IPS DF 6.9 (cell line): ENCODE results near the gene ZNF469.
"Not testable (repeated sequence)": the region's sequence is repeated elsewhere in the genome, so short reads cannot be mapped to it uniquely, and the experiment has no call there.

Source experiments
- DNase-seq: peaks from one replicate; pipeline ENCODE4 v3.0.0-alpha.2; 2013; ENCODE audit warnings: low read depth, low spot score
- H3K27ac ChIP-seq: one replicate; pipeline ENCODE4 v1.5.1; 2013; ENCODE audit warnings: low read length, control low read depth
- H3K27me3 ChIP-seq: 2 replicates; pipeline ENCODE4 v1.6.1; 2013; ENCODE audit warnings: mild to moderate bottlenecking, low read length; ENCODE audit not compliant: control insufficient read depth, insufficient read depth
- H3K36me3 ChIP-seq: 2 replicates; pipeline ENCODE4 v1.6.1; 2013; ENCODE audit warnings: low read length; ENCODE audit not compliant: control insufficient read depth, insufficient read depth
- H3K4me1 ChIP-seq: 2 replicates; pipeline ENCODE4 v1.6.1; 2013; ENCODE audit warnings: low read length; ENCODE audit not compliant: control insufficient read depth, insufficient read depth
- H3K4me3 ChIP-seq: 2 replicates; pipeline ENCODE4 v1.5.1; 2013; ENCODE audit warnings: mild to moderate bottlenecking, low read length
- H3K9me3 ChIP-seq: 2 replicates; pipeline ENCODE4 v1.6.1; 2013; ENCODE audit warnings: low read length, inconsistent platforms; ENCODE audit not compliant: control insufficient read depth, insufficient read depth
- WGBS: extraction: QIAGEN DNeasy Blood & Tissue Kit; methylation state at CpG from one replicate; pipeline ENCODE4 v1.1.7; 2013; ENCODE audit warnings: mixed read lengths, missing lambda C conversion rate; ENCODE audit not compliant: insufficient read length, insufficient coverage; 5-methylcytosine and 5-hydroxymethylcytosine counted together

Gene ZNF469

DNA sequence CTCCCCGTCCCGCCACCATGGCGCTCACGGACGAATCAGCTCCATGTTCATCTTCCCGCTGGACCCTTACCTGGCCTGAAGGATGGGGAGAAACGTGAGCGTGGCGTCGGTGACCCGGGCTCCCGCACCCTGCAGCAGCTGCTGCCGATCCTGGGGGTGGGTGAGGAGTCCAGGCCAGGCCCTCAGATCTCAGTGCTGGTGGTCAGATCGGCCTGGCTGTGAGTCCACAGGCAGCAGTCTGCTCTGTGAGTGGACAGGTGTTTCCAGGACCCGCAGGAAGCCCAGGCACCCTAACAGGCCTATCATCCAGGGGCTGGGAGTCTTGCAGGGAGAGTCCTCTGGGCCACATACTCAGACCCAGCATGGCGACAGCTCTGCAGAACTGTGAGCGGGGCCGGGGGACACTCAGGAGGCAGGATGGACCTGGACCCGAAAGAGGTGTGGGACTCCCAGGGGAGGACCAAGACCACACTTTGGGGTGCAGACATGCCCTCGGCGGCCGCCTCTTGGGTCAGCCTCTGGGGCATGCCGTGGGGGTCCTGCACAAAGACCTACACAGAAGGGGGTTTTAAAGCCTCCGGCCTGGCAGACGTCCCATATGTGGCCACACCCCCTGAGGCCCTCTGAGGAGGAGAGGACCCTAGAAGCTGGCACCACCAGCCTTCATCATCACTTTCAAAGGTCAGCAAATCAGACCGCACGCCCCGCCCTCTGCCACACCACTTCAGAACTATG lies 27.2 kb upstream of the ZNF469 start:
- H3K27ac ChIP-seq = no peak overlapping the region
- no peaks in the 10 kb centered on the region for H3K4me1 ChIP-seq
- no peak overlapping the region for H3K4me3 ChIP-seq
- H3K27me3 ChIP-seq = no peaks in the 10 kb centered on the region
- no CpG with 5 or more reads among the region's 28 CpGs for whole genome bisulfite sequencing
- no peak for DNase-seq
- H3K9me3 ChIP-seq = no peaks in the 10 kb centered on the region
- H3K36me3 ChIP-seq = no peaks in the 10 kb centered on the region

DNA sequence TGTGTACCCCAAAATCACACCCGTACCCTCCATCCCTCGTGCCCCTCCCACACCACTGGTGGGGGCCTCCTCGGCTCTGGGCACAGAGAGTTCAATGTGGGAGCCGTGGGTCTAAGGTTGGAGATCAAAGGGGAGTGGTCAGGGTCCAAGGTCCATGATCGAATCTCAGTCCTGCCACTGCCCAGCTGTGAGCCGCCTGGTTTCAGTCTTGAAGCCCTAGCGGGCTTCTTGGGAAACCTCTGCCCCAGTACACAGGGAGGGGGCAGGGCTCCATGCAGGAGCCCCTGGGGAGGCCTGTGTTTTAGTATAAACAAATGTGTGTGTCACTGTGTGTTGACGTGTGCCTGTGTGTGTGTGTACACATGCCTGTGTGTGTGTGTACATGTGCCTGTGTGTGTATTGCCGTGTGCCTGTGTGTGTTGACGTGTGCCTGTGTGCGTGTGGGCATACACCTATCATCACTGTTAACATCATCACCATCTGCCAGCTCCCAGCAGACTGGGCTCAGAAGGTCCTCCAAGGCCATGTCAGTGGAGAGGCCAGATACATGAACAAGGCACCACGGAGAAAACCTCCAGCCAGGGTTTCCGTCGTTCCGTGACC lies 26.5 kb upstream of the ZNF469 start:
- no peaks in the 10 kb centered on the region for H3K36me3 ChIP-seq
- H3K27ac ChIP-seq = no peak overlapping the region
- H3K9me3 ChIP-seq = no peaks in the 10 kb centered on the region
- H3K4me1 ChIP-seq = no peaks in the 10 kb centered on the region
- WGBS = no CpG with 5 or more reads among the region's 15 CpGs
- no peak for DNase-seq
- no peaks in the 10 kb centered on the region for H3K27me3 ChIP-seq
- no peak overlapping the region for H3K4me3 ChIP-seq

DNA sequence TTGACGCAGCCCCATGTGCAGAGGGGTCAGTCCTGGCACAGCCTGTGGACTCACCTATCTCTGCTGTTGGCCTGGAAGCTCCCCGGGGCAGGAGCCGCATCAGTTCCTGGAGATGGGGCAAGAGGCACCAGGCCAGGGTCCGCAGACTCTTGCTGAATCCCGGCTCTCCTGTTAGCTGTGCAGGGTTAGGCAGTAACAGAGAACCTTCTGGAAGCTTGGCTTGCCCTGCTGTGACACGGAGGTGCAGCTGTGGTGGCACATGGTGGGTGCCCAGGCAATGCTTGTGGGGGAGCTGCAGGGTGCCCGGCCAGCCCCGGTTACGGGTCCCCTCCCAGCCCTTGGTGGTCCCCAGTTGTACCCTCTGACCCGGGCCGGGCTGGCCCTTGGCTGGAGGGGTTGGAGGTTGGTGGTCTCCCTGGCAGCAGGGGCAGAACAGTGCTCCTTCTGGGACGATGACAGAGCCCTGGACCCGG lies 26.0 kb upstream of the ZNF469 start:
- no CpG with 5 or more reads among the region's 13 CpGs for WGBS
- Histone ChIP-seq H3K4me1 (no peaks in the 10 kb centered on the region), H3K36me3 (no peaks in the 10 kb centered on the region), H3K4me3 (no peak overlapping the region), H3K27me3 (no peaks in the 10 kb centered on the region), H3K27ac (no peak overlapping the region), H3K9me3 (no peaks in the 10 kb centered on the region)
- no peak for DNase-seq

DNA sequence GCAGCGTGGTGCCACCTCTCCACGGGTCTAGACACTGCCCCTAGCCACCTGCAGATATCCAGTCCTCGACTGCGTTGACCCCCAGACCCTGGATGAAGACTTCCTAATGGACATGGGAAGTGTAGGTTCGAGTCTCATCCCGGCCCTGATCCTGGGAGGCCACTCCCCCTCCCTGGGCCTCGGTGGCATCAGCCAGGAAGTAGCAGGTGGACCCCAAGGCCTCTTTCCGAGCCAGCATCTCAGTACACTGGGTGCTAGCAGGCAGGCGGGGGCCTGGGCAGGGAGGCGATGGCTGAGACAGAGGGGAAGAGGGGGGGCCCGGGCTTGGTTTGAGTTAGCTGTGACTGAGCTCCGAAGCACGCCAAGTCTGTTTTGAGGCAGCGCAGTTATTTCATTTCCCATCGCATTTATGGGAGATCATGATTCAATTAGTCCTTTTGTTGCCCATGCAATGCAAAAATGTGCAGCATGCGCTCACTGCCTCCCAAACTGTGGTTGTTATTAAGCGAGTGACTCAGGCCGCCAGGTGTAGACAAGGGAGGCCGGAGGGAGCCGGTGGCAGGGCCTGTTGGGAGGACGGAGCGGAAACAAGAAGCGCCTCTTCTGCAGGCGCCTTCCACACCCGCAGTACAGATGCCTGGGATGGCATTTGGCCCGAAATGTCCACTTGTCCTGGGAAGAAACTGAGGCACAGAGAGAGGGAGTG lies 25.3 kb upstream of the ZNF469 start:
- DNase-seq = no peak
- WGBS = no CpG with 5 or more reads among the region's 26 CpGs
- Histone ChIP-seq H3K27me3 (no peaks in the 10 kb centered on the region), H3K4me1 (no peaks in the 10 kb centered on the region), H3K4me3 (no peak overlapping the region), H3K9me3 (no peaks in the 10 kb centered on the region), H3K27ac (no peak overlapping the region), H3K36me3 (no peaks in the 10 kb centered on the region)

DNA sequence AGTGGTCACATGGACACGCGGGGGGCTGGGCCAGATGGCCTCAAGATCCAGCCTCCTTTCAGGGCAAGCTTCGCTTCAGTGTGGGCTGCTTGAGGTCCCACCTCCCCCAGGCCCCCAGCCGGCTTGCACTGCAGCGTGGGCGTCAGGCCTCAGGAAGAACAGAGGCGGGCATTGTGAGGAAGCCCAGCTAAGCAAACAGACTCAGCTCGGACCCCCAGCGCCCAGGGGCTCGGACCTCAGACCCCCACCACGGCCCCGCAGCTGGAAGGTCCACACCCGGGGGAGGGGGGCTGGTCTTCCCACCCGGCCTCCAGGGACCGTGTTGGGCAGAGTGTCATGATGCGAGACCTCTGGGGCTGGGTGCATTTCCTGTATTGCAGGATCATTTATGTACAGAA lies 24.7 kb upstream of the ZNF469 start:
- whole genome bisulfite sequencing = no CpG with 5 or more reads among the region's 16 CpGs

DNA sequence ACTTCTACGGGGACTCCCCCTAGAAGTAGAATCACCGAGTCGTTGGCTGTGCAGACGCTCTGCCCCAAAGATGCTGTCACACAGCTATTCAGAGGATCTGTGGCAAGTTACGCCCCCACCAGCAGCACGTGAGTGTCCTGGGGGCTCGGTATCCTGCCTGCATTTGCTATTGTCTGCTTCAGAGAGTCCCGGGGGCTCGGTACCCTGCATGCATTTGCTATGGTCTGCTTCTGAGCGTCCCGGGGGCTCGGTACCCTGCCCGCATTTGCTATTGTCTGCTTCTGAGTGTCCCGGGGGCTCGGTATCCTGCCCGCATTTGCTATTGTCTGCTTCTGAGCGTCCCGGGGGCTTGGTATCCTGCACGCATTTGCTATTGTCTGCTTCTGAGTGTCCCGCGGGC lies 23.8 kb upstream of the ZNF469 start:
- no peaks in the 10 kb centered on the region for H3K27me3 ChIP-seq
- H3K9me3 ChIP-seq = no peaks in the 10 kb centered on the region
- no CpG with 5 or more reads among the region's 21 CpGs for WGBS
- DNase-seq = no peak
- no peak overlapping the region for H3K27ac ChIP-seq
- no peaks in the 10 kb centered on the region for H3K36me3 ChIP-seq
- no peaks in the 10 kb centered on the region for H3K4me1 ChIP-seq
- H3K4me3 ChIP-seq = no peak overlapping the region

More for the DNA sequence above, 24.7 kb upstream of the ZNF469 start:
- no peaks in the 10 kb centered on the region for H3K27me3 ChIP-seq
- H3K27ac ChIP-seq = no peak overlapping the region
- no peak for DNase-seq
- no peaks in the 10 kb centered on the region for H3K4me1 ChIP-seq
- H3K36me3 ChIP-seq = no peaks in the 10 kb centered on the region
- H3K9me3 ChIP-seq = no peaks in the 10 kb centered on the region
- no peak overlapping the region for H3K4me3 ChIP-seq

DNA sequence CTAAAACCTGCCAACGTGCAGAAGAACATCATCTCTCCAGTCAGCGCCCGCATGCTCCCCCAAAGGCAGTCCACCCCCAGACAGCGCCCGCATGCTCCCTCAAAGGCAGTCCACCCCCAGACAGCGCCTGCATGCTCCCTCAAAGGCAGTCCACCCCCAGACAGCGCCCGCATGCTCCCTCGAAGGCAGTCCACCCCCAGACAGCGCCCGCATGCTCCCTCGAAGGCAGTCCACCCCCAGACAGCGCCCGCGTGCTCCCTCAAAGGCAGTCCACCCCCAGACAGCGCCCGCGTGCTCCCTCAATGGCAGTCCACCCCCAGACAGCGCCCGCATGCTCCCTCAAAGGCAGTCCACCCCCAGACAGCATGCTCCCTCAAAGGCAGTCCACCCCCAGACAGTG lies 22.4 kb upstream of the ZNF469 start:
- H3K4me3 ChIP-seq, H3K36me3 ChIP-seq, H3K9me3 ChIP-seq, H3K27me3 ChIP-seq, DNase-seq, H3K27ac ChIP-seq, H3K4me1 ChIP-seq: not testable (repeated sequence)
- no CpG with 5 or more reads among the region's 20 CpGs for WGBS

DNA sequence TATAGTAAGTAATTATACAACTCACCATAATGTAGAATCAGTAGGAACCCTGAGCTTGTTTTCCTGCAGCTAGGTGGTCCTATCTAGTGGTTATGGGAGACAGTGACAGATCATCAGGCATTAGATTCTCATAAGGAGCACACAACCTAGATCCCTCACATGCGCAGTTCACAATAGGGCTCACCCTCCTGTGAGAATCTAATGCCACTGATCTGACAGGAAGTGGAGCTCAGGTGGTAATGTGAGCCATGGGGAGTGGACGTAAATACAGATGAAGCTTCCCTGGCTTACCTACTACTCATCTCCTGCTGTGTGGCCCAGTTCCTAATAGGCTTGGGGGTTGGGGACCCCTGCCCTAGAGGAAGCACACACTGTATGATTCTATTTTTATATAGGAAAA lies 21.8 kb upstream of the ZNF469 start:
- no peaks in the 10 kb centered on the region for H3K9me3 ChIP-seq
- DNase-seq = no peak
- H3K27me3 ChIP-seq = no peaks in the 10 kb centered on the region
- no peak overlapping the region for H3K4me3 ChIP-seq
- no peaks in the 10 kb centered on the region for H3K4me1 ChIP-seq
- WGBS = no CpG with 5 or more reads among the region's 2 CpGs
- 0 out of 2 replicates have a peak, but pooled peaks cover 2% of the 10 kb centered on the region for H3K36me3 ChIP-seq
- no peak overlapping the region for H3K27ac ChIP-seq

DNA sequence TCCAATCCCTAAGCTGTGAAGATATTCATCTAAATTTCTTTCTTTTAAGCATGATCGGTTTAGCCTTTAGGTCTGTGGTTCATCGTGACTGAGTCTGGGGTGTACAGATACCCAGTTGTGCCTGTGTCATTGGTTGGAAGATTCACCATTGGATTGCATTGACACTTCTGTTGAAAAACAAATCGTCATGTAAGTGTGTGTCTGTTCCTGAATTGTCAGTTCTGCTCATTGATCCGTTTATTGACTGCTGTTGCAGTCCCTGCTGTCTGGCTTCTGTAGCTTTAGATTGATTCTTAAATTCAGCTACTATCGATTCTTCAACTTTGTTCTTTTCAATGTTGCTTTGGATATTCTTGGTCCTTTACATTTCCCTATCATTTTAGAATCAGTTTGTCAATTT lies 21.0 kb upstream of the ZNF469 start:
- 0 out of 2 replicates have a peak, but pooled peaks cover 2% of the 10 kb centered on the region for H3K36me3 ChIP-seq

DNA sequence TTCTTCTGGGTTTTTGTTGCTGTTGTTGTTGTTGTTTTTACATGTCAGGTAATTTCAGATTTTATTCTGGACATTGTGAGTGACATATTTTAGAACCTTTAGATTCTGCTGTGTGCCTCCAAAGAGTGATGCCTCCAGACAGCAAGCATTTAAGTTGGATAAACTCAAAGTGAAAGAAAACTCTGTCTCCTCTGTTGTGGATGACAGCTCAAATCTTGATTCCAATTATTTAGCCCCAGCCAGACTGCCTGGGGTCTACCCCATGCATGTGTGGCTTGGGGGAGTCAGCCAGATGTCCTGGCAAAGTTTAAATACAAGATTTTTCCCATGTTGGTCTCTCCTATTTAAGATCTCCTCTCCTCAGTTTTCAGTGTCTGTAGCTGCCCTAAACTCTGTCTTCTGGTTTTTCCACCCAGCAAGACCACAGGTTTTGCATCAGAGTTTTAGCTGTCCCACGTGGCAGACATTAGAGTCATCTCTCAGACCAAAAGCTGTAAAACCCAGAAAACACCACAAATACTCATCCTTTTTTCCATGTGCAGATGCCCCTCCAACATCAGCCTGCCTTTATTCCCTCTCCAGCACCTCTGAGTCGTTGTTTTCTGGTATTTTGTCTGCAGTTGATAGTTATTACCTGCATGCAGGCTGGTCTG lies 19.4 kb upstream of the ZNF469 start:
- Histone ChIP-seq H3K36me3 (0 out of 2 replicates have a peak, but pooled peaks cover 2% of the 10 kb centered on the region), H3K9me3 (no peaks in the 10 kb centered on the region), H3K27ac (no peak overlapping the region), H3K4me3 (no peak overlapping the region), H3K27me3 (no peaks in the 10 kb centered on the region), H3K4me1 (no peaks in the 10 kb centered on the region)
- DNase-seq = no peak
- WGBS = no CpG with 5 or more reads among the region's 2 CpGs

More for the DNA sequence above, 21.0 kb upstream of the ZNF469 start:
- Histone ChIP-seq H3K4me1 (no peaks in the 10 kb centered on the region), H3K27ac (no peak overlapping the region), H3K9me3 (no peaks in the 10 kb centered on the region), H3K4me3 (no peak overlapping the region), H3K27me3 (no peaks in the 10 kb centered on the region)
- DNase-seq = no peak
- WGBS = no CpG with 5 or more reads among the region's 5 CpGs
